GM23338 (cell line): ENCODE results near the gene ELOVL6. TPM values are rescaled to one million over a fixed set of nuclear protein-coding genes. Genes with fewer than 3 reads are reported as not detected.

Experiments
- ATAC-seq: fragments of 200-7000 bp; cut with Tn5 transposase; 3 replicates; pipeline ENCODE4 v1.9.1; 2020
- DNase-seq: peaks from one replicate; pipeline ENCODE4 v3.0.0-alpha.2; 2015; ENCODE audit warnings: low spot score
- H2AFZ ChIP-seq: fragments of 200-600 bp; sonication (generic); 2 replicates; pipeline ENCODE4 v1.8.0; 2016; ENCODE audit warnings: antibody characterized with exemption, mild to moderate bottlenecking, moderate library complexity
- H3F3A ChIP-seq: fragments of 200-600 bp; sonication (generic); replicated peaks from 2 replicates; pipeline ENCODE4 v1.8.0; 2017; ENCODE audit warnings: antibody characterized with exemption, mixed run types, low read depth
- H3K27ac ChIP-seq: fragments of 200-600 bp; sonication (generic); 2 replicates; pipeline ENCODE4 v1.6.1; 2016; ENCODE audit warnings: low read depth
- H3K27me3 ChIP-seq: fragments of 200-600 bp; sonication (generic); 2 replicates; pipeline ENCODE4 v1.8.0; 2016; ENCODE audit warnings: mild to moderate bottlenecking, mixed run types, moderate library complexity; ENCODE audit not compliant: insufficient read depth
- H3K36me3 ChIP-seq: fragments of 200-600 bp; sonication (generic); 2 replicates; pipeline ENCODE4 v1.8.0; 2016; ENCODE audit warnings: mild to moderate bottlenecking; ENCODE audit not compliant: insufficient read depth
- H3K4me1 ChIP-seq: fragments of 200-600 bp; sonication (generic); 2 replicates; pipeline ENCODE4 v1.8.0; 2016; ENCODE audit warnings: mild to moderate bottlenecking, moderate library complexity; ENCODE audit not compliant: insufficient read depth
- H3K4me2 ChIP-seq: fragments of 200-600 bp; sonication (generic); 2 replicates; pipeline ENCODE4 v1.7.1; 2017; ENCODE audit warnings: mixed run types
- H3K4me3 ChIP-seq: fragments of 200-600 bp; sonication (generic); 2 replicates; pipeline ENCODE4 v1.6.1; 2016; ENCODE audit warnings: mixed run types
- H3K79me2 ChIP-seq: fragments of 200-600 bp; sonication (generic); replicated peaks from 2 replicates; pipeline ENCODE4 v1.8.0; 2017; ENCODE audit warnings: mild to moderate bottlenecking; ENCODE audit not compliant: insufficient read depth
- H3K9me2 ChIP-seq: fragments of 200-600 bp; sonication (generic); 2 replicates; pipeline ENCODE4 v1.8.0; 2017; ENCODE audit not compliant: insufficient read depth
- H4K20me1 ChIP-seq: fragments of 200-600 bp; sonication (generic); replicated peaks from 2 replicates; pipeline ENCODE4 v1.8.0; 2017; ENCODE audit warnings: mild to moderate bottlenecking; ENCODE audit not compliant: insufficient read depth
- H3K27ac Mint-ChIP-seq: 2 replicates; pipeline ENCODE4 v1.8.0; 2020; ENCODE audit warnings: inconsistent platforms, mild to moderate bottlenecking, moderate library complexity, mixed read lengths
- H3K27me3 Mint-ChIP-seq: 3 replicates; pipeline ENCODE4 v1.8.0; 2022; ENCODE audit warnings: low read depth, mild to moderate bottlenecking, moderate library complexity, mixed read lengths, inconsistent platforms; ENCODE audit not compliant: insufficient read depth, poor library complexity
- H3K36me3 Mint-ChIP-seq: 3 replicates; pipeline ENCODE4 v1.8.0; 2021; ENCODE audit warnings: low read depth, mild to moderate bottlenecking, inconsistent platforms, moderate library complexity, mixed read lengths
- H3K4me1 Mint-ChIP-seq: 3 replicates; pipeline ENCODE4 v1.8.0; 2020; ENCODE audit warnings: mild to moderate bottlenecking, inconsistent platforms, mixed read lengths
- H3K4me3 Mint-ChIP-seq: 3 replicates; pipeline ENCODE4 v1.8.0; 2021; ENCODE audit warnings: moderate library complexity, mild to moderate bottlenecking, inconsistent platforms, mixed read lengths
- H3K9me3 Mint-ChIP-seq: 3 replicates; pipeline ENCODE4 v1.8.0; 2020; ENCODE audit warnings: moderate library complexity, mild to moderate bottlenecking, inconsistent platforms, mixed read lengths
- CREB1 ChIP-seq: fragments of 250-450 bp; sonication (Bioruptor Pico); IDR thresholded peaks from 2 replicates; pipeline ENCODE4 v1.5.0; 2020; ENCODE audit warnings: low read depth, mild to moderate bottlenecking, moderate library complexity
- EZH2 ChIP-seq: fragments of 200-600 bp; sonication (generic); IDR thresholded peaks from one replicate; pipeline ENCODE4 v1.8.0; 2017; ENCODE audit warnings: antibody characterized with exemption, mild to moderate bottlenecking, low read depth; ENCODE audit not compliant: unreplicated experiment
- EZH2phosphoT487 ChIP-seq: fragments of 200-600 bp; sonication (generic); IDR thresholded peaks from one replicate; pipeline ENCODE4 v1.8.1; 2018; ENCODE audit warnings: antibody characterized with exemption; ENCODE audit not compliant: unreplicated experiment
- JUNB ChIP-seq: IDR thresholded peaks from one replicate; pipeline ENCODE4 v1.6.1; 2016; ENCODE audit warnings: antibody characterized with exemption; ENCODE audit not compliant: unreplicated experiment
- NANOG ChIP-seq: IDR thresholded peaks from 2 replicates; pipeline ENCODE4 v1.6.1; 2016; ENCODE audit warnings: antibody characterized with exemption, borderline replicate concordance
- POLR2AphosphoS5 ChIP-seq: IDR thresholded peaks from 2 replicates; pipeline ENCODE4 v1.6.1; 2016; ENCODE audit warnings: antibody characterized with exemption, low read depth
- STAT1 ChIP-seq: IDR thresholded peaks from one replicate; pipeline ENCODE4 v1.6.1; 2016; ENCODE audit warnings: antibody characterized with exemption; ENCODE audit not compliant: unreplicated experiment
- ZNF114 ChIP-seq: fragments of 250-450 bp; sonication (Bioruptor Pico); IDR thresholded peaks from 2 replicates; pipeline ENCODE4 v1.5.0; 2020; ENCODE audit warnings: mild to moderate bottlenecking, moderate library complexity
- ZNF331 ChIP-seq: fragments of 250-450 bp; sonication (Bioruptor Pico); IDR thresholded peaks from 2 replicates; pipeline ENCODE4 v1.5.0; 2020; ENCODE audit warnings: low read depth, mild to moderate bottlenecking, moderate library complexity
- polyA plus RNA-seq: library from polyadenylated mRNA; unstranded; fragments of >200 nt; fragmentation: Nextera tagmentation; extraction: Ambion mirVana; gene quantifications from 2 replicates; pipeline ENCODE4 v1.2.1, GENCODE V29; 2016
- total RNA-seq: library from RNA; depleted of rRNA; stranded (reverse); fragments of >200 nt; shearing (Covaris generic); gene quantifications from 2 replicates; pipeline ENCODE4 v1.2.3, GENCODE V29; 2014
- TF ChIP-seq, protein P1 (sequence below): IDR thresholded peaks from 2 replicates; pipeline ENCODE4 v1.6.1; 2016; ENCODE audit warnings: antibody characterized with exemption
- TF ChIP-seq, protein P2 (sequence below): fragments of 250-450 bp; sonication (Bioruptor Pico); IDR thresholded peaks from 2 replicates; pipeline ENCODE4 v1.5.0; 2020; ENCODE audit warnings: mild to moderate bottlenecking, moderate library complexity
- TF ChIP-seq, protein P3 (sequence below): IDR thresholded peaks from one replicate; pipeline ENCODE4 v1.6.1; 2018; ENCODE audit warnings: antibody characterized with exemption; ENCODE audit not compliant: unreplicated experiment

ELOVL6 gene
- total and polyA plus RNA-seq, 2 experiments from 2014 or later = 82.7 to 89.5 TPM

DNA sequence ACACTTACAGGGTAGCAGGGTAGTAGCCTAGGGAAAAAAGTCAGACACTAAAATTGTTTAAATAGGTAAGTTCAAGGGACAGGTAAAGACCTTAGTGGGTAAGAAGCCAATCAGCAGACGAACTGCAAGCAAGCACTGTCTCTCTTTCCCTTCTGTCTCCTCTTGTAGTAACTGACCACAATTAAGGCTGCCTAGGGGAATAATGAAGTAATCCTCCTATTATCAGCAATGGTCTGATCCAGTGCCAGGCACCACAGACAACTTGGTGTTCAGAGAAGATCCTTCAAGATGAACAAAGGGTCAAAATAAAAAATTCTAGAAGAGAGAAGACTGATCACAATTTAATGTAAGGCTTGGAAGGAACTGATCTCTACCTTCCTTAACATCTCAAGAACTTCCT, 62.9 kb downstream of the ELOVL6 start:
- H3K4me1 Mint-ChIP-seq = peaks cover 36% of the 10 kb centered on the region
- no peak for DNase-seq
- peak overlapping the region; percentile 60; the same call in 1 of the 2 replicates for H3K27ac Mint-ChIP-seq

More for the DNA sequence above, 62.9 kb downstream of the ELOVL6 start:
- H3K4me2 ChIP-seq = no peak overlapping the region
- H3K36me3 Mint-ChIP-seq = peaks cover 2% of the 10 kb centered on the region
- no peak overlapping the region for H2AFZ ChIP-seq
- no peaks in the 10 kb centered on the region for H3K9me3 Mint-ChIP-seq
- H3K4me1 ChIP-seq = no peaks in the 10 kb centered on the region
- TF ChIP-seq NANOG (no peak), POLR2AphosphoS5 (no peak), ZNF114 (CRISPR knock-in tag) (no peak), ZNF331 (CRISPR knock-in tag) (no peak), CREB1 (CRISPR knock-in tag) (no peak), JUNB (no peak), EZH2phosphoT487 (no peak), EZH2 (no peak), STAT1 (no peak)
- TF ChIP-seq, protein P1, sequence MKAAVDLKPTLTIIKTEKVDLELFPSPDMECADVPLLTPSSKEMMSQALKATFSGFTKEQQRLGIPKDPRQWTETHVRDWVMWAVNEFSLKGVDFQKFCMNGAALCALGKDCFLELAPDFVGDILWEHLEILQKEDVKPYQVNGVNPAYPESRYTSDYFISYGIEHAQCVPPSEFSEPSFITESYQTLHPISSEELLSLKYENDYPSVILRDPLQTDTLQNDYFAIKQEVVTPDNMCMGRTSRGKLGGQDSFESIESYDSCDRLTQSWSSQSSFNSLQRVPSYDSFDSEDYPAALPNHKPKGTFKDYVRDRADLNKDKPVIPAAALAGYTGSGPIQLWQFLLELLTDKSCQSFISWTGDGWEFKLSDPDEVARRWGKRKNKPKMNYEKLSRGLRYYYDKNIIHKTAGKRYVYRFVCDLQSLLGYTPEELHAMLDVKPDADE = no peak
- TF ChIP-seq, protein P2, sequence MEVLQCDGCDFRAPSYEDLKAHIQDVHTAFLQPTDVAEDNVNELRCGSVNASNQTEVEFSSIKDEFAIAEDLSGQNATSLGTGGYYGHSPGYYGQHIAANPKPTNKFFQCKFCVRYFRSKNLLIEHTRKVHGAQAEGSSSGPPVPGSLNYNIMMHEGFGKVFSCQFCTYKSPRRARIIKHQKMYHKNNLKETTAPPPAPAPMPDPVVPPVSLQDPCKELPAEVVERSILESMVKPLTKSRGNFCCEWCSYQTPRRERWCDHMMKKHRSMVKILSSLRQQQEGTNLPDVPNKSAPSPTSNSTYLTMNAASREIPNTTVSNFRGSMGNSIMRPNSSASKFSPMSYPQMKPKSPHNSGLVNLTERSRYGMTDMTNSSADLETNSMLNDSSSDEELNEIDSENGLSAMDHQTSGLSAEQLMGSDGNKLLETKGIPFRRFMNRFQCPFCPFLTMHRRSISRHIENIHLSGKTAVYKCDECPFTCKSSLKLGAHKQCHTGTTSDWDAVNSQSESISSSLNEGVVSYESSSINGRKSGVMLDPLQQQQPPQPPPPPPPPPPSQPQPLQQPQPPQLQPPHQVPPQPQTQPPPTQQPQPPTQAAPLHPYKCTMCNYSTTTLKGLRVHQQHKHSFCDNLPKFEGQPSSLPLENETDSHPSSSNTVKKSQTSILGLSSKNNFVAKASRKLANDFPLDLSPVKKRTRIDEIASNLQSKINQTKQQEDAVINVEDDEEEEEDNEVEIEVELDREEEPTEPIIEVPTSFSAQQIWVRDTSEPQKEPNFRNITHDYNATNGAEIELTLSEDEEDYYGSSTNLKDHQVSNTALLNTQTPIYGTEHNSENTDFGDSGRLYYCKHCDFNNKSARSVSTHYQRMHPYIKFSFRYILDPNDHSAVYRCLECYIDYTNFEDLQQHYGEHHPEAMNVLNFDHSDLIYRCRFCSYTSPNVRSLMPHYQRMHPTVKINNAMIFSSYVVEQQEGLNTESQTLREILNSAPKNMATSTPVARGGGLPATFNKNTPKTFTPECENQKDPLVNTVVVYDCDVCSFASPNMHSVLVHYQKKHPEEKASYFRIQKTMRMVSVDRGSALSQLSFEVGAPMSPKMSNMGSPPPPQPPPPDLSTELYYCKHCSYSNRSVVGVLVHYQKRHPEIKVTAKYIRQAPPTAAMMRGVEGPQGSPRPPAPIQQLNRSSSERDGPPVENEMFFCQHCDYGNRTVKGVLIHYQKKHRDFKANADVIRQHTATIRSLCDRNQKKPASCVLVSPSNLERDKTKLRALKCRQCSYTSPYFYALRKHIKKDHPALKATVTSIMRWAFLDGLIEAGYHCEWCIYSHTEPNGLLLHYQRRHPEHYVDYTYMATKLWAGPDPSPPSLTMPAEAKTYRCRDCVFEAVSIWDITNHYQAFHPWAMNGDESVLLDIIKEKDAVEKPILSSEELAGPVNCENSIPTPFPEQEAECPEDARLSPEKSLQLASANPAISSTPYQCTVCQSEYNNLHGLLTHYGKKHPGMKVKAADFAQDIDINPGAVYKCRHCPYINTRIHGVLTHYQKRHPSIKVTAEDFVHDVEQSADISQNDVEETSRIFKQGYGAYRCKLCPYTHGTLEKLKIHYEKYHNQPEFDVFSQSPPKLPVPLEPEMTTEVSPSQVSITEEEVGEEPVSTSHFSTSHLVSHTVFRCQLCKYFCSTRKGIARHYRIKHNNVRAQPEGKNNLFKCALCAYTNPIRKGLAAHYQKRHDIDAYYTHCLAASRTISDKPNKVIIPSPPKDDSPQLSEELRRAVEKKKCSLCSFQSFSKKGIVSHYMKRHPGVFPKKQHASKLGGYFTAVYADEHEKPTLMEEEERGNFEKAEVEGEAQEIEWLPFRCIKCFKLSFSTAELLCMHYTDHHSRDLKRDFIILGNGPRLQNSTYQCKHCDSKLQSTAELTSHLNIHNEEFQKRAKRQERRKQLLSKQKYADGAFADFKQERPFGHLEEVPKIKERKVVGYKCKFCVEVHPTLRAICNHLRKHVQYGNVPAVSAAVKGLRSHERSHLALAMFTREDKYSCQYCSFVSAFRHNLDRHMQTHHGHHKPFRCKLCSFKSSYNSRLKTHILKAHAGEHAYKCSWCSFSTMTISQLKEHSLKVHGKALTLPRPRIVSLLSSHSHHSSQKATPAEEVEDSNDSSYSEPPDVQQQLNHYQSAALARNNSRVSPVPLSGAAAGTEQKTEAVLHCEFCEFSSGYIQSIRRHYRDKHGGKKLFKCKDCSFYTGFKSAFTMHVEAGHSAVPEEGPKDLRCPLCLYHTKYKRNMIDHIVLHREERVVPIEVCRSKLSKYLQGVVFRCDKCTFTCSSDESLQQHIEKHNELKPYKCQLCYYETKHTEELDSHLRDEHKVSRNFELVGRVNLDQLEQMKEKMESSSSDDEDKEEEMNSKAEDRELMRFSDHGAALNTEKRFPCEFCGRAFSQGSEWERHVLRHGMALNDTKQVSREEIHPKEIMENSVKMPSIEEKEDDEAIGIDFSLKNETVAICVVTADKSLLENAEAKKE = no peak
- TF ChIP-seq, protein P3, sequence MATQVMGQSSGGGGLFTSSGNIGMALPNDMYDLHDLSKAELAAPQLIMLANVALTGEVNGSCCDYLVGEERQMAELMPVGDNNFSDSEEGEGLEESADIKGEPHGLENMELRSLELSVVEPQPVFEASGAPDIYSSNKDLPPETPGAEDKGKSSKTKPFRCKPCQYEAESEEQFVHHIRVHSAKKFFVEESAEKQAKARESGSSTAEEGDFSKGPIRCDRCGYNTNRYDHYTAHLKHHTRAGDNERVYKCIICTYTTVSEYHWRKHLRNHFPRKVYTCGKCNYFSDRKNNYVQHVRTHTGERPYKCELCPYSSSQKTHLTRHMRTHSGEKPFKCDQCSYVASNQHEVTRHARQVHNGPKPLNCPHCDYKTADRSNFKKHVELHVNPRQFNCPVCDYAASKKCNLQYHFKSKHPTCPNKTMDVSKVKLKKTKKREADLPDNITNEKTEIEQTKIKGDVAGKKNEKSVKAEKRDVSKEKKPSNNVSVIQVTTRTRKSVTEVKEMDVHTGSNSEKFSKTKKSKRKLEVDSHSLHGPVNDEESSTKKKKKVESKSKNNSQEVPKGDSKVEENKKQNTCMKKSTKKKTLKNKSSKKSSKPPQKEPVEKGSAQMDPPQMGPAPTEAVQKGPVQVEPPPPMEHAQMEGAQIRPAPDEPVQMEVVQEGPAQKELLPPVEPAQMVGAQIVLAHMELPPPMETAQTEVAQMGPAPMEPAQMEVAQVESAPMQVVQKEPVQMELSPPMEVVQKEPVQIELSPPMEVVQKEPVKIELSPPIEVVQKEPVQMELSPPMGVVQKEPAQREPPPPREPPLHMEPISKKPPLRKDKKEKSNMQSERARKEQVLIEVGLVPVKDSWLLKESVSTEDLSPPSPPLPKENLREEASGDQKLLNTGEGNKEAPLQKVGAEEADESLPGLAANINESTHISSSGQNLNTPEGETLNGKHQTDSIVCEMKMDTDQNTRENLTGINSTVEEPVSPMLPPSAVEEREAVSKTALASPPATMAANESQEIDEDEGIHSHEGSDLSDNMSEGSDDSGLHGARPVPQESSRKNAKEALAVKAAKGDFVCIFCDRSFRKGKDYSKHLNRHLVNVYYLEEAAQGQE = no peak
- no peaks in the 10 kb centered on the region for H3K27me3 ChIP-seq
- no peak for ATAC-seq
- H3K79me2 ChIP-seq = peaks cover 68% of the 10 kb centered on the region
- no peaks in the 10 kb centered on the region for H3F3A ChIP-seq
- no peak overlapping the region for H3K4me3 ChIP-seq
- no peaks in the 10 kb centered on the region for H3K27me3 Mint-ChIP-seq
- no peak overlapping the region for H3K4me3 Mint-ChIP-seq
- H3K9me2 ChIP-seq = no peaks in the 10 kb centered on the region
- no peaks in the 10 kb centered on the region for H3K36me3 ChIP-seq
- peaks cover 21% of the 10 kb centered on the region for H4K20me1 ChIP-seq
- H3K27ac ChIP-seq = no peak overlapping the region
